H1 (cell line): ENCODE measurements around the gene TC2N. TPM values are rescaled to one million over a fixed set of nuclear protein-coding genes. Genes with fewer than 3 reads are reported as not detected.

Experiments
- CTCF ChIA-PET: fragments of 300-600 bp; sonication (Branson Sonifier 250); formaldehyde crosslinking; loops from one replicate; lab custom pipeline; 2021; ENCODE audit not compliant: partially characterized antibody; lab: Charles Lee
- POLR2A ChIA-PET: fragments of 300-600 bp; sonication (Branson Sonifier 250); formaldehyde crosslinking; loops from one replicate; lab custom pipeline; 2021; ENCODE audit warnings: inconsistent platforms; ENCODE audit not compliant: partially characterized antibody; lab: Charles Lee
- DNase-seq, 2 experiments: peaks; one replicate each; pipeline versions ENCODE4 v3.0.0 to v3.0.0-alpha.2; 2010 to 2022; ENCODE audit warnings: low spot score in 2 of 2, low read depth in 1 of 2, mixed read lengths in 1 of 2
- FAIRE-seq: peaks from 2 replicates; lab custom pipeline; 2011; peaks lifted over from hg19 to GRCh38; lab: Jason Lieb, UNC
- H2AFZ ChIP-seq: 2 replicates; pipeline ENCODE4 v1.8.1; 2012; ENCODE audit warnings: low read length, inconsistent platforms
- H2AK5ac ChIP-seq: 2 replicates; pipeline ENCODE4 v1.6.1; 2013; ENCODE audit warnings: low read depth, low read length
- H2BK120ac ChIP-seq: replicated peaks from 2 replicates; pipeline ENCODE3; 2013; ENCODE audit warnings: low read depth, low read length, inconsistent platforms
- H2BK12ac ChIP-seq: 2 replicates; pipeline ENCODE4 v1.6.1; 2013; ENCODE audit warnings: low read depth, low read length
- H2BK15ac ChIP-seq: 2 replicates; pipeline ENCODE4 v1.6.1; 2013; ENCODE audit warnings: low read length
- H2BK20ac ChIP-seq: 2 replicates; pipeline ENCODE4 v1.6.1; 2013; ENCODE audit warnings: low read length
- H2BK5ac ChIP-seq: 2 replicates; pipeline ENCODE4 v1.6.1; 2013; ENCODE audit warnings: low read depth, low read length
- H3K14ac ChIP-seq: 2 replicates; pipeline ENCODE4 v1.6.1; 2013; ENCODE audit warnings: inconsistent platforms; ENCODE audit not compliant: insufficient read length
- H3K18ac ChIP-seq: 2 replicates; pipeline ENCODE4 v1.6.1; 2013; ENCODE audit warnings: low read length; ENCODE audit errors: extremely low read depth
- H3K23ac ChIP-seq: 2 replicates; pipeline ENCODE4 v1.6.1; 2013; ENCODE audit warnings: inconsistent platforms; ENCODE audit not compliant: insufficient read length
- H3K23me2 ChIP-seq: 2 replicates; pipeline ENCODE4 v1.6.1; 2013; ENCODE audit warnings: low read depth, low read length
- H3K27ac ChIP-seq: 2 replicates; pipeline ENCODE4 v1.6.1; 2011; ENCODE audit warnings: low read depth, low read length, inconsistent platforms
- H3K27me3 ChIP-seq, 4 experiments: replicated peaks in 1 of 4; 1 replicate in 1 of 4; 2 replicates in 3 of 4; pipeline versions ENCODE4 v1.6.1 to v1.8.1; 2011 to 2013; ENCODE audit warnings: low read length in 3 of 4, mild to moderate bottlenecking in 3 of 4, inconsistent platforms in 2 of 4, mixed read lengths in 2 of 4, moderate library complexity in 1 of 4; ENCODE audit not compliant: control insufficient read depth in 3 of 4, insufficient read depth in 3 of 4; ENCODE audit errors: extremely low read depth in 1 of 4
- H3K36me3 ChIP-seq, 4 experiments: 2 replicates each; pipeline versions ENCODE4 v1.6.1 to v1.8.1; 2011 to 2013; ENCODE audit warnings: mild to moderate bottlenecking in 4 of 4, low read length in 3 of 4, moderate library complexity in 2 of 4, control low read depth in 1 of 4, inconsistent platforms in 1 of 4; ENCODE audit not compliant: insufficient read depth in 4 of 4, control insufficient read depth in 2 of 4
- H3K4ac ChIP-seq: replicated peaks from 2 replicates; pipeline ENCODE3; 2013; ENCODE audit warnings: low read length, low read depth, mixed read lengths, inconsistent platforms; ENCODE audit not compliant: insufficient read length
- H3K4me1 ChIP-seq, 4 experiments: replicated peaks in 1 of 4; 1 replicate in 1 of 4; 2 replicates in 3 of 4; pipeline versions ENCODE4 v1.6.1 to v1.8.1; 2011 to 2013; ENCODE audit warnings: low read length in 3 of 4, inconsistent platforms in 2 of 4, mixed read lengths in 1 of 4; ENCODE audit not compliant: insufficient read depth in 4 of 4, control insufficient read depth in 3 of 4
- H3K4me2 ChIP-seq, 2 experiments: 2 replicates each; pipeline versions ENCODE4 v1.6.1 to v1.8.1; 2011 to 2013; ENCODE audit warnings: low read depth in 2 of 2, low read length in 2 of 2, control low read depth in 1 of 2, inconsistent platforms in 1 of 2, mild to moderate bottlenecking in 1 of 2; ENCODE audit not compliant: insufficient read depth in 1 of 2
- H3K4me3 ChIP-seq, 4 experiments: fragments of 200-600, 300-600 bp in 1 of 4; sonication (generic), shearing (Covaris generic), sonication (Bioruptor Twin) in 1 of 4; 2 replicates each; pipeline versions ENCODE4 v1.5.1 to v1.8.1; 2011 to 2016; ENCODE audit warnings: low read length in 4 of 4, low read depth in 3 of 4, control low read depth in 2 of 4, inconsistent platforms in 2 of 4, mild to moderate bottlenecking in 2 of 4, mixed read lengths in 1 of 4, moderate library complexity in 1 of 4; ENCODE audit not compliant: insufficient read depth in 2 of 4; ENCODE audit errors: extremely low read depth in 1 of 4
- H3K56ac ChIP-seq: replicated peaks from 2 replicates; pipeline ENCODE3; 2013; ENCODE audit warnings: low read depth, mild to moderate bottlenecking, mixed read lengths, low read length, inconsistent platforms; ENCODE audit not compliant: insufficient read length
- H3K79me1 ChIP-seq: 2 replicates; pipeline ENCODE4 v1.6.1; 2013; ENCODE audit warnings: low read depth, low read length, control low read depth
- H3K79me2 ChIP-seq, 2 experiments: 2 replicates each; pipeline versions ENCODE4 v1.6.1 to v1.8.1; 2012 to 2013; ENCODE audit warnings: low read length in 2 of 2, mild to moderate bottlenecking in 2 of 2, inconsistent platforms in 1 of 2; ENCODE audit not compliant: insufficient read depth in 2 of 2, control insufficient read depth in 1 of 2
- H3K9ac ChIP-seq, 4 experiments: replicated peaks in 1 of 4; 1 replicate in 1 of 4; 2 replicates in 3 of 4; pipeline versions ENCODE4 v1.6.1 to v1.8.1; 2011 to 2013; ENCODE audit warnings: low read depth in 3 of 4, low read length in 3 of 4, control low read depth in 2 of 4, mild to moderate bottlenecking in 2 of 4, moderate library complexity in 2 of 4, inconsistent platforms in 1 of 4; ENCODE audit errors: extremely low read depth in 1 of 4
- H3K9me3 ChIP-seq, 2 experiments: 2 replicates each; pipeline versions ENCODE4 v1.6.1 to v1.8.1; 2012 to 2013; ENCODE audit warnings: mild to moderate bottlenecking in 2 of 2, moderate library complexity in 2 of 2, control low read depth in 1 of 2, inconsistent platforms in 1 of 2, low read depth in 1 of 2, low read length in 1 of 2, mixed read lengths in 1 of 2; ENCODE audit not compliant: insufficient read depth in 2 of 2
- H4K20me1 ChIP-seq, 2 experiments: replicated peaks in 1 of 2; 2 replicates each; pipeline versions ENCODE3 to v1.8.1; 2011 to 2013; ENCODE audit warnings: inconsistent platforms in 2 of 2, low read length in 2 of 2, mild to moderate bottlenecking in 1 of 2; ENCODE audit not compliant: insufficient read depth in 2 of 2, control insufficient read depth in 1 of 2
- H4K5ac ChIP-seq: 2 replicates; pipeline ENCODE4 v1.6.1; 2013; ENCODE audit warnings: low read length, low read depth, mixed read lengths, inconsistent platforms; ENCODE audit not compliant: insufficient read length
- H4K8ac ChIP-seq: 2 replicates; pipeline ENCODE4 v1.8.0; 2013; ENCODE audit warnings: mild to moderate bottlenecking, moderate library complexity, low read length, inconsistent platforms; ENCODE audit not compliant: insufficient read depth; ENCODE audit errors: extremely low read depth
- H4K91ac ChIP-seq: replicated peaks from 2 replicates; pipeline ENCODE3; 2013; ENCODE audit warnings: low read length, mixed read lengths, inconsistent platforms; ENCODE audit not compliant: insufficient read length
- ASH2L ChIP-seq: fragments of 200-600, 300-600 bp; sonication (generic); IDR thresholded peaks from one replicate; pipeline ENCODE4 v1.7.1; 2017; ENCODE audit warnings: low read length
- CBX8 ChIP-seq: fragments of 300-800, 300-1000 bp; sonication (generic); IDR thresholded peaks from 2 replicates; pipeline ENCODE4 v1.7.1; 2016; ENCODE audit warnings: low read depth, low read length, borderline replicate concordance
- CHD2 ChIP-seq: IDR thresholded peaks from 2 replicates; pipeline ENCODE4 v1.6.1; 2012; ENCODE audit warnings: low read length, improper control_type of control experiment
- CREB1 ChIP-seq: IDR thresholded peaks from 2 replicates; pipeline ENCODE4 v1.6.1; 2012; ENCODE audit warnings: inconsistent platforms
- HDAC6 ChIP-seq: IDR thresholded peaks from one replicate; pipeline ENCODE4 v1.7.1; 2012; ENCODE audit warnings: low read depth, mild to moderate bottlenecking, inconsistent platforms, low read length, moderate library complexity
- JUN ChIP-seq: IDR thresholded peaks from 2 replicates; pipeline ENCODE4 v1.6.1; 2011; ENCODE audit warnings: low read depth, mild to moderate bottlenecking, improper control_type of control experiment, low read length
- JUND ChIP-seq: IDR thresholded peaks from 2 replicates; pipeline ENCODE4 v1.6.1; 2011; ENCODE audit warnings: mild to moderate bottlenecking, improper control_type of control experiment, low read length
- KDM1A ChIP-seq: fragments of 200-600, 300-600 bp; sonication (generic); IDR thresholded peaks from 2 replicates; pipeline ENCODE4 v1.7.1; 2016; ENCODE audit warnings: mild to moderate bottlenecking, low read length, borderline replicate concordance
- POLR2AphosphoS5 ChIP-seq: IDR thresholded peaks from 2 replicates; pipeline ENCODE4 v1.6.1; 2011; ENCODE audit warnings: low read depth, low read length
- RXRA ChIP-seq: IDR thresholded peaks from 2 replicates; pipeline ENCODE4 v1.6.1; 2011; ENCODE audit warnings: low read depth, mild to moderate bottlenecking, low read length, moderate library complexity; ENCODE audit not compliant: insufficient read depth
- SAP30 ChIP-seq: fragments of 300-600 bp; sonication (generic); IDR thresholded peaks from 2 replicates; pipeline ENCODE4 v1.7.1; 2012; ENCODE audit warnings: low read length, moderate library complexity, mild to moderate bottlenecking, inconsistent platforms; ENCODE audit not compliant: insufficient read depth, insufficient replicate concordance
- SIX5 ChIP-seq: IDR thresholded peaks from 2 replicates; pipeline ENCODE4 v1.6.1; 2011; ENCODE audit warnings: mild to moderate bottlenecking, low read depth, low read length
- SP4 ChIP-seq: IDR thresholded peaks from 2 replicates; pipeline ENCODE4 v1.6.1; 2012; ENCODE audit warnings: low read length, inconsistent platforms
- TBP ChIP-seq: IDR thresholded peaks from 2 replicates; pipeline ENCODE4 v1.6.1; 2011; ENCODE audit warnings: low read depth, low read length, improper control_type of control experiment
- TCF12 ChIP-seq: IDR thresholded peaks from 2 replicates; pipeline ENCODE4 v1.6.1; 2011; ENCODE audit warnings: low read depth, mild to moderate bottlenecking, low read length
- TEAD4 ChIP-seq: IDR thresholded peaks from 2 replicates; pipeline ENCODE4 v1.6.1; 2012; ENCODE audit warnings: low read depth, low read length, inconsistent platforms, mixed read lengths
- polyA plus RNA-seq, 7 experiments: library from polyadenylated mRNA; depleted of rRNA in 3 of 7; stranded (reverse) in 5 of 7; unstranded in 2 of 7; fragments of >200 nt in 5 of 7; fragments of 200-250 nt in 2 of 7; gene quantifications; 1 replicate in 5 of 7; 2 replicates in 1 of 7; 4 replicates in 1 of 7; pipeline versions ENCODE4 v1.2.1 to v1.2.3, GENCODE V29; 2011 to 2013; ENCODE audit warnings: missing spikeins in 2 of 7, mixed read lengths in 2 of 7
- total RNA-seq: library from RNA; stranded (reverse); fragmentation: NEBNext Ultra II Directional; extraction: Animal tissue kit (Norgen Biotek cat#: 25700); gene quantifications from 2 replicates; pipeline ENCODE4 v1.2.1, GENCODE V29; 2021
- TF ChIP-seq, protein P1 (sequence below): IDR thresholded peaks from 2 replicates; pipeline ENCODE4 v1.6.1; 2012; ENCODE audit warnings: inconsistent platforms

TC2N gene
- total and polyA plus RNA-seq, 2 of the 8 experiments (the other 6 are each of a cell fraction or from before 2014, with no cell fraction given): 9.7 to 36.2 TPM

DNA sequence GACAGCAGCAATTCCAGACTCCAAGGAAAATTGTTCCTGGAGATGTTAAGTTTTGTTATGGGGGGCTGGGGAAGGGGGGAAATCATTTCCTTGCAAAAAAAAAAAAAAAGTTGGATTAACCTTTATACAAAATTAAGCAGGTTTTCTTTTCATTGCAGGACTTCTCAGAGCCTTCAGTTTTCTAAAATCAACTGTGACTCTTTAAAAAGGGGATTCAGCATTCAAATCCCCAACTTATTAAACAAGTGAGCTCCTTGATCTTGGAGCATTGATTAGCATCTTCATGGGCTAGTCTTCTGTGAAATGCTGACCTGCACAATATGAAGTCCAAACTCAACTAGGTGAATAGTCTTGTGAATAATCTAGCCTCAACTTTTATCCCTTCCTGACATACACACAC, 7.1 kb downstream of the TC2N start:
- no peak overlapping the region for H3K23ac ChIP-seq
- no peak overlapping the region for H2BK5ac ChIP-seq
- no peak overlapping the region for H2BK120ac ChIP-seq
- H4K8ac ChIP-seq: no peak overlapping the region
- H2BK20ac ChIP-seq: no peak overlapping the region
- H3K14ac ChIP-seq: no peak overlapping the region
- H3K27me3 ChIP-seq: no peaks in the 10 kb centered on the region
- no peaks in the 10 kb centered on the region for H3K9me3 ChIP-seq
- H3K79me2 ChIP-seq: no peaks in the 10 kb centered on the region
- H3K9ac ChIP-seq: no peak overlapping the region
- no peak overlapping the region for H2BK15ac ChIP-seq
- no peaks in the 10 kb centered on the region for H4K20me1 ChIP-seq
- no peak overlapping the region for H3K4me3 ChIP-seq
- FAIRE-seq (no peak), DNase-seq (no peak)
- no peak overlapping the region for H2AFZ ChIP-seq
- H4K91ac ChIP-seq: no peak overlapping the region
- no peak overlapping the region for H2BK12ac ChIP-seq
- H3K56ac ChIP-seq: no peak overlapping the region
- H3K4me2 ChIP-seq: no peak overlapping the region
- H3K4ac ChIP-seq: no peak overlapping the region
- no peaks in the 10 kb centered on the region for H3K36me3 ChIP-seq
- H3K27ac ChIP-seq: no peak overlapping the region
- no peak overlapping the region for H4K5ac ChIP-seq
- H3K18ac ChIP-seq: no peak overlapping the region
- no peaks in the 10 kb centered on the region for H3K23me2 ChIP-seq
- peaks cover 1 to 6% (median 4%) of the 10 kb centered on the region in 4 experiments; a peak in 5 of 7 replicates for H3K4me1 ChIP-seq
- ChIA-PET CTCF (interaction anchor here (0.5 to 2.2 kb wide), 9 partner anchors 8 to 439 kb away, joined by 3 to 10 read pairs (median 7); partner anchors contain the start of gene TC2N), POLR2A (interaction anchor here (0.7 kb wide), 1 partner anchor 333 kb away, joined by 3 read pairs; no protein-coding TSS in a partner anchor)
- H3K79me1 ChIP-seq: no peaks in the 10 kb centered on the region
- no peak overlapping the region for H2AK5ac ChIP-seq
- no peak for TF ChIP-seq ASH2L
- TF ChIP-seq, protein P1, sequence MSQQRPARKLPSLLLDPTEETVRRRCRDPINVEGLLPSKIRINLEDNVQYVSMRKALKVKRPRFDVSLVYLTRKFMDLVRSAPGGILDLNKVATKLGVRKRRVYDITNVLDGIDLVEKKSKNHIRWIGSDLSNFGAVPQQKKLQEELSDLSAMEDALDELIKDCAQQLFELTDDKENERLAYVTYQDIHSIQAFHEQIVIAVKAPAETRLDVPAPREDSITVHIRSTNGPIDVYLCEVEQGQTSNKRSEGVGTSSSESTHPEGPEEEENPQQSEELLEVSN: no peak
- TF ChIP-seq JUND: no peak
- TF ChIP-seq SP4: no peak
- TF ChIP-seq CBX8: no peak
- TF ChIP-seq CHD2: no peak
- no peak for TF ChIP-seq TBP
- no peak for TF ChIP-seq JUN
- TF ChIP-seq RXRA: no peak
- TF ChIP-seq TEAD4: no peak
- TF ChIP-seq TCF12: no peak
- TF ChIP-seq HDAC6: no peak
- no peak for TF ChIP-seq CREB1
- TF ChIP-seq SIX5: no peak
- TF ChIP-seq SAP30: no peak
- TF ChIP-seq KDM1A: no peak
- TF ChIP-seq POLR2AphosphoS5: no peak
